DOHH2 (cell line): ENCODE data around the gene KLHL42.
"Not testable (repeated sequence)": the region's sequence is repeated elsewhere in the genome, so short reads cannot be mapped to it uniquely, and the experiment has no call there.

ENCODE experiments used
- H3F3A ChIP-seq: fragments of 200-600 bp; sonication (generic), shearing (Covaris generic); 2 replicates; pipeline ENCODE4 v1.6.0; 2016; ENCODE audit warnings: antibody characterized with exemption, mild to moderate bottlenecking; ENCODE audit not compliant: control insufficient read depth, insufficient read depth
- H3K27ac ChIP-seq: fragments of 200-600 bp; sonication (generic); 2 replicates; pipeline ENCODE4 v1.5.1; 2014; ENCODE audit warnings: low read depth, mild to moderate bottlenecking, low read length, moderate library complexity
- H3K27me3 ChIP-seq: fragments of 200-600 bp; sonication (generic); 2 replicates; pipeline ENCODE4 v1.6.1; 2014; ENCODE audit warnings: mild to moderate bottlenecking, low read length, mixed read lengths; ENCODE audit not compliant: control insufficient read depth
- H3K36me3 ChIP-seq: fragments of 200-600 bp; sonication (generic); 2 replicates; pipeline ENCODE4 v1.6.1; 2014; ENCODE audit warnings: mild to moderate bottlenecking, low read length, moderate library complexity, mixed read lengths; ENCODE audit not compliant: control insufficient read depth
- H3K4me1 ChIP-seq: fragments of 200-600 bp; sonication (generic); 2 replicates; pipeline ENCODE4 v1.6.1; 2014; ENCODE audit warnings: mild to moderate bottlenecking, low read length, mixed read lengths; ENCODE audit not compliant: control insufficient read depth
- H3K4me2 ChIP-seq: fragments of 200-600 bp; sonication (generic); 2 replicates; pipeline ENCODE4 v1.6.0; 2014; ENCODE audit warnings: mild to moderate bottlenecking, low read length, moderate library complexity
- H3K4me3 ChIP-seq: fragments of 200-600 bp; sonication (generic); 2 replicates; pipeline ENCODE4 v1.5.1; 2014; ENCODE audit warnings: mild to moderate bottlenecking, low read length, mixed read lengths
- H3K79me2 ChIP-seq: fragments of 200-600 bp; sonication (generic); 2 replicates; pipeline ENCODE4 v1.6.1; 2014; ENCODE audit warnings: mild to moderate bottlenecking, low read length, mixed read lengths; ENCODE audit not compliant: control insufficient read depth
- H3K9me2 ChIP-seq: fragments of 200-600 bp; sonication (generic); replicated peaks from 2 replicates; pipeline ENCODE4 v1.6.1; 2014; ENCODE audit warnings: mild to moderate bottlenecking, low read length, mixed read lengths; ENCODE audit not compliant: control insufficient read depth
- H3K9me3 ChIP-seq: fragments of 200-600 bp; sonication (generic); 2 replicates; pipeline ENCODE4 v1.6.1; 2014; ENCODE audit warnings: antibody characterized with exemption, low read length, mixed read lengths; ENCODE audit not compliant: control insufficient read depth, insufficient read depth
- H4K20me1 ChIP-seq: fragments of 200-600 bp; sonication (generic); 2 replicates; pipeline ENCODE4 v1.6.0; 2014; ENCODE audit warnings: low read depth, mild to moderate bottlenecking, antibody characterized with exemption, low read length, moderate library complexity; ENCODE audit not compliant: control insufficient read depth, insufficient read depth
- CTCF ChIP-seq: fragments of 200-600 bp; sonication (generic); IDR thresholded peaks from one replicate; pipeline ENCODE4 v1.5.1; 2014; ENCODE audit warnings: antibody characterized with exemption, mild to moderate bottlenecking, low read depth, low read length; ENCODE audit not compliant: poor library complexity, severe bottlenecking
- EZH2phosphoT487 ChIP-seq: fragments of 200-600 bp; sonication (generic); IDR thresholded peaks from 2 replicates; pipeline ENCODE4 v1.6.1; 2017; ENCODE audit warnings: borderline replicate concordance, mild to moderate bottlenecking, antibody characterized with exemption, low read length, moderate library complexity, mixed read lengths

Gene KLHL42

GRCh38 chr12:27733791-27734190, 46.2 kb upstream of the KLHL42 start:
- Histone ChIP-seq H3K9me3 (no peaks in the 10 kb centered on the region), H3K4me1 (no peaks in the 10 kb centered on the region), H3K4me3 (no peak overlapping the region), H3F3A (0 out of 2 replicates have a peak, but pooled peaks cover 3% of the 10 kb centered on the region), H4K20me1 (0 out of 2 replicates have a peak, but pooled peaks cover 3% of the 10 kb centered on the region), H3K79me2 (no peaks in the 10 kb centered on the region), H3K27ac (no peak overlapping the region), H3K36me3 (peaks cover 70% of the 10 kb centered on the region), H3K9me2 (no peaks in the 10 kb centered on the region), H3K4me2 (no peak overlapping the region), H3K27me3 (no peaks in the 10 kb centered on the region)
- TF ChIP-seq CTCF = no peak
- TF ChIP-seq EZH2phosphoT487 = no peak

- not testable (repeated sequence) for H4K20me1 ChIP-seq, H3K4me2 ChIP-seq, H3K9me2 ChIP-seq, H3K9me3 ChIP-seq, H3K4me1 ChIP-seq, H3F3A ChIP-seq, H3K27ac ChIP-seq, H3K27me3 ChIP-seq, H3K4me3 ChIP-seq, H3K79me2 ChIP-seq
- peaks cover 70% of the 10 kb centered on the region for H3K36me3 ChIP-seq
These were observed 45.7 kb upstream of the KLHL42 start for GRCh38 chr12:27734321-27734720.

GRCh38 chr12:27743601-27744000, 36.4 kb upstream of the KLHL42 start:
- Histone ChIP-seq H3K4me2 (no peak overlapping the region), H3F3A (no peaks in the 10 kb centered on the region), H3K4me3 (no peak overlapping the region), H3K9me2 (no peaks in the 10 kb centered on the region), H3K79me2 (no peaks in the 10 kb centered on the region; the same call in 1 of the 2 replicates), H4K20me1 (no peaks in the 10 kb centered on the region), H3K27me3 (no peaks in the 10 kb centered on the region), H3K27ac (no peak overlapping the region), H3K4me1 (no peaks in the 10 kb centered on the region), H3K36me3 (peaks cover 69% of the 10 kb centered on the region), H3K9me3 (no peaks in the 10 kb centered on the region)
- TF ChIP-seq CTCF = no peak
- TF ChIP-seq EZH2phosphoT487 = no peak

GRCh38 chr12:27745734-27746133, 34.3 kb upstream of the KLHL42 start:
- not testable (repeated sequence) for H3K4me1 ChIP-seq, H3K9me2 ChIP-seq, H3F3A ChIP-seq, H3K27me3 ChIP-seq, H3K4me3 ChIP-seq, H3K27ac ChIP-seq, H3K79me2 ChIP-seq, H3K4me2 ChIP-seq, H3K9me3 ChIP-seq, H4K20me1 ChIP-seq
- peaks cover 60% of the 10 kb centered on the region for H3K36me3 ChIP-seq
